ENCODE results near the gene NDOR1.
"Not testable (repeated sequence)": the region's sequence is repeated elsewhere in the genome, so short reads cannot be mapped to it uniquely, and the experiment has no call there.

The NDOR1 gene

GRCh38 chr9:137245450-137246421, 40.2 kb downstream of the NDOR1 start:
- DNase-seq, result peak; percentile 39

- DNase-seq, result no peak
Measured at GRCh38 chr9:137247135-137247915, 41.8 kb downstream of the NDOR1 start.

- no peak for DNase-seq
Measured at GRCh38 chr9:137247916-137248175, 42.3 kb downstream of the NDOR1 start.

DNA sequence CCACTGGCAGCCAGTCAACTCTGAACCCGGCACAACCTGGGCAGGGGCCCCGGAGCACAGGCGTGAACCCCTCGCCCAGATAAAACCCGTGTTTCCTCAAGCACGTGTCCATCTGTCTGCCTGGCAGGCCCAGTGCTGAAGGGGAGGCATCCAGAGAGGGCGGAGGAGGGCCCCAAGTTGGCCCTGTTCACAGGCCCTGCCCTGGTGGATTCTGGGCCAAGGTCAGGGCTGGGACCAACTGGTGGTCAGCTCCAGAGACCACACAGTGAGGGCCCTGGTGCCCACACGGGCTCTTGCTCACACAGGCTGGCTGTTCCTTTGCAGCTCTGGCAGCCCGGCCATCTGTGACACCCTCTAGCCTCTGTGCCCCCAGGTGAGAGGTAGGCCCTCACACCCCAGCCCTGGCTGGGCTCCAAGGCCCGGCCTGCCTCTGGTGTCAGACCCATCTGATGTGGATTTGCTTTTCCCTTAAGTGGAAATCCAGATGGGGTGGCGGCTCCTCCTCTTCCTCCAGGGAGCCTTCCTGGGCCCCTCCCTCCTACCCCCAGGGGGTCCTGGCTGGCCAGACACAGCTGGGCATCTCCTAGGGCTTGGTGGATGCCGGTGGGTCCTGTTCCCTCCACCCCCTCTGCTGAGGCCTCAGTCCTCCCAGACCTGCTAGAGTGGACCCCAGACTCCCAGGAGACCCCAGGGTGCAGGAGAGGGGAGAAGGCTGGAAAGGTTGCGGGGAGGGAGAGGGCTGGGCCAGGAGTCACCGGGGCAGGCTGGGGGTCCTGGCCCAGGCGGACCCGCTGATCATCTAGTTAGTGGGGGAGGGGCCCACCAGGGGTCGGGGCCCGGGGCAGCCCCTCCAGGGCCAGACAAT, 45.1 kb downstream of the NDOR1 start:
- DNase-seq, result no peak

DNA sequence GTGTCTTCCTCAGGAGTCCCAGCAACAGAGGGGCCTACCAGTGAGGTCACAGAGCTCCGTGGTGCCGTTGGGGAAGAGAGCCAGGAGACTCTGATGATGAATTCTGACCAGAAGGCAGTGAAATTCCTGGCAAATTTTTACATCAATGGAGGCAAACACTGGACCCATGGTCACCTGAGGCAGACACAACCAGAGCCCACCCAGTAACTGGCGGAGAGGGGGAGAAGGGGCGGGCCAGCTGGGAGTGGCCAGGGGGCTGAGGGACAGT, 45.6 kb downstream of the NDOR1 start, which contains the start of gene STPG3:
Gene STPG3 (plus strand): TSS at position 93 of the 268 bp plus-strand sequence. CDS start 1 bp downstream, at position 94.
- DNase-seq, result no peak

GRCh38 chr9:137251490-137252268, 46.2 kb downstream of the NDOR1 start:
- DNase-seq, result no peak

DNA sequence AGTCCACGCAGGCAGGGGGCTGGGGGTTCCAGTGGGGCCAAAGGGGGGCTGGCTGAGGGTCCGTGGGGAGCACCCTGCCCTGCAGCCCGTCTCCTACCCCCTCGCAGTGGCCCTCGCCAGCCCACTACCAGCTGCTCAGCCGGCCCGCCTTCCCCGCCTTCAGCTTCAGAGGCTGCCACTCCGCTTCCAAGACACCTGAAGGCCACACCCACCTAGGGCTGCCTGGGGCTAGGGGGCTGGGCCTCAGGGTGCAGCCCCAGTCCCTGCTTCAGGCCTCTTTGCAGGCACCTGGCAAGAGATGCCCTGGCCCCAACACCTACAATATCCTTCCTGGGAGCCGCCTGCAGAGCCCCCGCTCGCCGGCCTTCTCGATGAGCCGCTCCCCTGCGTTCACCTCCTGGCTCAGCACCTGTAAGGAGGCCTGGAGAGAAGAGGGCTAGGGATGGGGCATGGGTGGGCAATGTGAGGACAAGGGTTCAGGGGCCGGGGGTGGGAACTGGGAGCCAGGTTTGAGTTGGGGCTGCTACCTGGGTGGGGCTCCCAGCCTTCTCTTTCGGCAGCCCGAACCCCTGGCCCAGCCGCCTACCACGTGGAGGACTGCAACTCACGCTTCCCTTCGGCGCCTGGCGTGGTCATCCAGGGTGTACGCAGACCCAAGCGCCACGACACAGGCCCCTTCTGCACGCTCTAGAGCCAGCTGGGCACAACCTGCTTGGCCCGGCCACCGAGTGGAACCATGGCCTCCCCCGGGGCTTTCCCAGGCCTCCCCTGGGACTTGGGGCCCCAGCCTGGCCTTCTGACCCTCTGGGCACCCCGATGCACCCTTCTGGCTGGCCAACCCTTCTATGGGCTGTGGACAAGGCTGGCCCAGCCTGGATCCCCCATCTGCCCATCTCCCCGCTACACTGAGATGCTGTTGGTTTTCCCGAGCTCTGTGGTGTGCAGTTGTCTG, 47.3 kb downstream of the NDOR1 start:
- no peak for DNase-seq

GRCh38 chr9:137253717-137254623, 48.5 kb downstream of the NDOR1 start:
- DNase-seq, result no peak

GRCh38 chr9:137254624-137255447, 49.3 kb downstream of the NDOR1 start, which contains the start of gene NELFB:
NELFB (plus strand) TSS chr9:137255327.
- peak; percentile 46 for DNase-seq

DNA sequence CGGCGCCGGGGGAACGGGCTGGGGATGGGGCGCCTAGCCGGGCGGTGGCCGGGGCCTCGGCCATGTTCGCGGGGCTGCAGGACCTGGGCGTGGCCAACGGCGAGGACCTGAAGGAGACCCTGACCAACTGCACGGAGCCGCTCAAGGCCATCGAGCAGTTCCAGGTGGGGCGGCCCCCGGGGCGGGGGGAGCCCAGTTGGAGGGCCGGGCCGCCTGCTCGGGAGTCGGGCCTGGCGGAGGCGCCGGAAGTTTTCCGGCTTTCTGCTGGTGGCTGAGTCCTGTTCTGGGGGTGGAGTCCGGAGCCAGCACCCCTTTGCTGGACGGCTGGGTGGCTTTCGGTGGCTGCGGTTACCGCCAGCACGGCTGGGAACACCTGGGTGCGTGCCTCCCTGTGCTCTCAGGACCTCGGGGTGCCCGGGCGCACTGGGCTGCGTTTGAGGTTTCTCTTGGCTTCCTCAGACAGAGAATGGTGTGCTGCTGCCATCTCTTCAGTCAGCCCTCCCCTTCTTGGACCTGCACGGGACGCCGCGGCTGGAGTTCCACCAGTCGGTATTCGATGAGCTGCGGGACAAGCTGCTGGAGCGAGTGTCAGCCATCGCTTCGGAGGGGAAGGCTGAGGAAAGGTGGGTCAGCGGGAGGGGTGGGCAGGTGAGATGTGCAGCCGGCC, 50.1 kb downstream of the NDOR1 start:
- DNase-seq, result no peak

DNA sequence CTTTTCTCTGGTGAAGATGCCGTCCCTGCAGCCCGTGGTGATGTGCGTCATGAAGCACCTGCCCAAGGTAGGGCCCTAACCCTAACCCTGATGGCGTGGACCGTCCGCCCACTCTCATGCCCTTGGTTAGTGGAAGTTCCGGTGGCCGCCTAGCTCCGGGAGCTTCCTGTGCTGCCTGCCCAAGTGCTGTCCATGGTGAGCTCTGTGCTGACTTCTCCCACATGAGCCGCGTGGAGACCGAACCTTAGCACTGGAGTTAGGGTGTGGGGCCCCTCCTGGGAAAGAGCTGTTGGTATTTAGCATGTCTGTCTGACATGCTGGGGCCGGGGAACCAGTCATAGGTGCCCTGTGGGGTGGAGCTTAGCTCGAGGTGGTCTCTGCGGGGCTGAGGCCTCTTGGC, 50.9 kb downstream of the NDOR1 start:
- no peak for DNase-seq

- no peak for DNase-seq
Measured at GRCh38 chr9:137256856-137257255, 51.4 kb downstream of the NDOR1 start.

GRCh38 chr9:137262173-137262908, 56.8 kb downstream of the NDOR1 start:
- DNase-seq, result not testable (repeated sequence)

- DNase-seq, result no peak
Measured at GRCh38 chr9:137262909-137263285, 57.4 kb downstream of the NDOR1 start.

- no peak for DNase-seq
Measured at GRCh38 chr9:137263506-137263905, 58.0 kb downstream of the NDOR1 start.

DNA sequence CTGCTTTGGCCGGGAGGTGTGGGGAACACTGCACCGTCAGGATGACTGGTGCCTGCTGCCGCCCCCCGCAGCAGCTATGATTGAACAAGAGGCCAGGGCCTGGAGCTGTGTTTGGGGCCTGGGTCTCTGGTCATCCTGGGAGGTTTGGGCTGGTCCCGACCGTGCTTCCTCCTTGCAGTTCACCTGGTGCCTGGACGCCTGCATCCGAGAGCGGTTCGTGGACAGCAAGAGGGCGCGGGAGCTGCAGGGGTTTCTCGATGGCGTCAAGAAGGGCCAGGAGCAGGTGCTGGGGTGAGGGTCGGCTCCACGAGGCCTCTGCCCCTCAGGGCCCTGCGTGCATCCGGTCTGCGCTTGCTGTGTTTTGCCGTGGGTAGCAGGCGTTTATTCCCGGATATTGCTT, 58.6 kb downstream of the NDOR1 start:
- no peak for DNase-seq

GRCh38 chr9:137265496-137266161, 60.1 kb downstream of the NDOR1 start:
- no peak for DNase-seq
